Jurkat, Clone E6-1 (cell line): ENCODE data around the gene MPDZ. TPM values are rescaled to one million over a fixed set of nuclear protein-coding genes. Genes with fewer than 3 reads are reported as not detected.

ENCODE experiments used
- DNase-seq: peaks from one replicate; pipeline ENCODE4 v3.0.0-alpha.2; 2011; ENCODE audit warnings: low read depth, low spot score
- H3K4me3 ChIP-seq: 2 replicates; pipeline ENCODE4 v1.5.1; 2011; ENCODE audit warnings: mild to moderate bottlenecking, low read length, control low read depth, moderate library complexity
- polyA plus RNA-seq: library from polyadenylated mRNA; unstranded; fragments of >200 nt; gene quantifications from one replicate; pipeline ENCODE4 v1.2.1, GENCODE V29; 2012; ENCODE audit warnings: missing spikeins; ENCODE audit not compliant: insufficient read length, insufficient read depth

The MPDZ gene, protein sequence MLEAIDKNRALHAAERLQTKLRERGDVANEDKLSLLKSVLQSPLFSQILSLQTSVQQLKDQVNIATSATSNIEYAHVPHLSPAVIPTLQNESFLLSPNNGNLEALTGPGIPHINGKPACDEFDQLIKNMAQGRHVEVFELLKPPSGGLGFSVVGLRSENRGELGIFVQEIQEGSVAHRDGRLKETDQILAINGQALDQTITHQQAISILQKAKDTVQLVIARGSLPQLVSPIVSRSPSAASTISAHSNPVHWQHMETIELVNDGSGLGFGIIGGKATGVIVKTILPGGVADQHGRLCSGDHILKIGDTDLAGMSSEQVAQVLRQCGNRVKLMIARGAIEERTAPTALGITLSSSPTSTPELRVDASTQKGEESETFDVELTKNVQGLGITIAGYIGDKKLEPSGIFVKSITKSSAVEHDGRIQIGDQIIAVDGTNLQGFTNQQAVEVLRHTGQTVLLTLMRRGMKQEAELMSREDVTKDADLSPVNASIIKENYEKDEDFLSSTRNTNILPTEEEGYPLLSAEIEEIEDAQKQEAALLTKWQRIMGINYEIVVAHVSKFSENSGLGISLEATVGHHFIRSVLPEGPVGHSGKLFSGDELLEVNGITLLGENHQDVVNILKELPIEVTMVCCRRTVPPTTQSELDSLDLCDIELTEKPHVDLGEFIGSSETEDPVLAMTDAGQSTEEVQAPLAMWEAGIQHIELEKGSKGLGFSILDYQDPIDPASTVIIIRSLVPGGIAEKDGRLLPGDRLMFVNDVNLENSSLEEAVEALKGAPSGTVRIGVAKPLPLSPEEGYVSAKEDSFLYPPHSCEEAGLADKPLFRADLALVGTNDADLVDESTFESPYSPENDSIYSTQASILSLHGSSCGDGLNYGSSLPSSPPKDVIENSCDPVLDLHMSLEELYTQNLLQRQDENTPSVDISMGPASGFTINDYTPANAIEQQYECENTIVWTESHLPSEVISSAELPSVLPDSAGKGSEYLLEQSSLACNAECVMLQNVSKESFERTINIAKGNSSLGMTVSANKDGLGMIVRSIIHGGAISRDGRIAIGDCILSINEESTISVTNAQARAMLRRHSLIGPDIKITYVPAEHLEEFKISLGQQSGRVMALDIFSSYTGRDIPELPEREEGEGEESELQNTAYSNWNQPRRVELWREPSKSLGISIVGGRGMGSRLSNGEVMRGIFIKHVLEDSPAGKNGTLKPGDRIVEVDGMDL (N-terminal part only)
- polyA plus RNA-seq, result not detected

GRCh38 chr9:13279284-13280141 lies at the start of gene MPDZ:
Gene MPDZ (minus strand): TSS chr9:13279692. CDS start chr9:13250315, 29,377 bp downstream.
- H3K4me3 ChIP-seq, result no peak within 1 kb of the TSS
- no peak for DNase-seq

DNA sequence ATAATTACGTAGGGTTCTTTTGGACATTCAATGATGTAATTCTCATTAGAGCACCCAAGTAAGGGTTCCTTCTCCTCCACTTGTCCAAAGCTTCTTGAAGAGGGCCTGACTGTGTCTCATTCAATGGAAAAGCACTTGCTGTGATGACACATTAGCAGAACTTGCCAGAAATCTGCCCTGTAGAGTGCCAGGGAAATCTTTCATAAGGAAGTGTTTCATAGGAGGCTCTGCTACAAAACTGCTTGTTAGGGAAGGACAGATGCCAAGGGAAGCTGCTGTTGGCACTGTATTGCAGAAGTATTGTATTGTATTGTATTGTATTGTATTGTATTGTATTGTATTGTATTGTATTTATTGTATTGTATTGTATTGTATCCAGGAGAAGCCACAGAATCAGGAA lies 45.5 kb upstream of the MPDZ start:
- H3K4me3 ChIP-seq, result no peak overlapping the region
- DNase-seq, result no peak

GRCh38 chr9:13322828-13323550 lies 43.5 kb upstream of the MPDZ start:
- DNase-seq, result no peak
- H3K4me3 ChIP-seq, result no peak overlapping the region

DNA sequence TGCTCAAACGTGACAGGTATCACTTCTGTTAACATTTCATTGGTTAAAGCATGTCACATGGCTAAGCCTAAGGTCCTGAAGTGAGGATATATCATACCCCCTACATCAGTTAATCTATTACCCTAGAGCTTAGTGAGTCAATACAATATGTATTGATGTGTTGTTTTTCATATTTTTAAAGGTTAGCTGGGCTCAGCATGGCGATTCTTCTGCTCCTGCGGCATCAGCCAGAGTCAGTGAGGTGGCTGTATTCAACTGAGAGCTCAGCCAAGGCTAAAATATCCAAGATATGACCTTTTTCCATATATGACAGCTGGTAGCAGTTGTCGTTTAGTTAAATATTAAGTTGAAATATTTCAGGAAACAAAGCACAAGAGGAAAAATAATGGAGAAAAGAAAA lies 38.5 kb upstream of the MPDZ start:
- no peak overlapping the region for H3K4me3 ChIP-seq
- no peak for DNase-seq

DNA sequence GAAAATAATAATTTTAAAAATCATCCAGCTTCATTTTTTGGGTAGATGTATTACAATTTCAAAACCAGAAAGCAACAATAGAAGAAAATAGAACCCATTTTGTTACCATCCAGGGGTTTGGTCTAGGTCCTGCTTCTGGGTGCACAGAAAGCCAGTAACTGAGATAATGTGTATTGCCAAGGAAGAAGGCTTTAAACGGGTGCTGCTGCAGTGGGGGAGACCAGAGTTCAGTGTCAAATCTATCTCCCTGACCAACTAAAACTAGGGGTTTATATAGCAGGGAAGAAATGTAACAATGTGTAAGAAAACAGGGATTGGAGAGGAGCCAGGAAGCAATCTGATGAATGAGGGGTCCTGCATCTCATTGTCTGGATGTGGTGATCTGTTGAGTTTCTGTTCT lies 17.5 kb upstream of the MPDZ start:
- no peak for DNase-seq
- H3K4me3 ChIP-seq, result no peak overlapping the region

GRCh38 chr9:13295556-13295955 lies 16.1 kb upstream of the MPDZ start:
- no peak overlapping the region for H3K4me3 ChIP-seq
- DNase-seq, result no peak

GRCh38 chr9:13292782-13293181 lies 13.3 kb upstream of the MPDZ start:
- H3K4me3 ChIP-seq, result no peak overlapping the region
- no peak for DNase-seq

DNA sequence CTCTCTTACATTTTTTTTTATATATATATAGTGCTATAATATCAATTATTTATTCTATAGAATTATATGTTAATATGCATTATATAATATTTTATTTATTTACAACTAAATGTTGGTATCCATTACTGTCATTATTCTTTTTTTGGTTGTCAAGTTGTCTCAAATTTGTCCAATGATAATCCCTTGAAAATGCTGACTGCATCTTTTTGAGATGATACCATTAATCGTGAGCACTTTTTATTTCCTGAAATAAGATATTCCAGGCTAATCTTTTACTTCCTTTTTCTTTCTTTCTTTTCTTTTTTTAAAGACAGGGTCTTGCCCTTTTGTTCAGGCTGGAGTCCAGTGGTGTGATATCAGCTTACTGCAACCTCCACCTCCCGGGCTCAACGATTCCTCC lies 12.7 kb upstream of the MPDZ start:
- no peak for DNase-seq
- H3K4me3 ChIP-seq, result no peak overlapping the region

DNA sequence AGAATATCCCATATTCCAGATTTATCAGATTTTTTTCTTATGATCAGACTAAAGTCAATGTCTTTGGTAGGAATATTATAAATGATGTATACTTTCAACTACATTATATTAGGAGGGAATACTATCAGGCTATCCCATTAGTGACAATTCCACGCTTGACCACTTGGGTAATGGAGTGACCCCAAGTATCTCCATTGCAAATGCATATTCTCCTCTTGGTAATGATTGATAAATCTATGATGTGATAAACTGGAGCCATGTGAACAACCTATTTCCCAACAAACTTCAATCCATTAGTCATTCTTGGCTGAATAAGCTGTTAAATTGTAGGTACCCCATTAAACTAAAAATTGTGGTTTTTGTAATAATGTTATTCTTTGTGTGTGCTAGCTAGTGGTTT lies 12.2 kb upstream of the MPDZ start:
- DNase-seq, result no peak
- no peak overlapping the region for H3K4me3 ChIP-seq

GRCh38 chr9:13284011-13284410 lies 4.5 kb upstream of the MPDZ start:
- DNase-seq, result no peak
- H3K4me3 ChIP-seq, result no peak overlapping the region

DNA sequence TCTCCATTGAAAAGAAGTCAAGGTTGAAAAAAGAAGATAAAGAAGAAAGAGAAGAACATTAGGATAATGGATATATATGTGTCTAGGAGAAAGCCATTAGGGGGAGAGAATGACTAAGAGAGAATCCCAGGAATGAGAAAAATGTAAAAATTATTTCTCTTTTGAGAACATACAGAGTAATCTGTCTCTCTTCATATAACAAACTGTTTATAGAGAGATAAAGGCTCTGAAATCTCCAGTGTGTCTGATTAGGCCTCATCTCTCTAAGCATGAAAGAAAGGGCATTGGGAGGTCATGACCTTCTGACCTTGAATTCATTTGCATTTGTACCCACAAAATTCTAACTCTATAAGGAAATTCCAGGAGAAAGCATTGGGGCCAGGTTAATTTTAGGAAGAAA lies 3.5 kb upstream of the MPDZ start:
- no peak for DNase-seq
- no peak overlapping the region for H3K4me3 ChIP-seq

DNA sequence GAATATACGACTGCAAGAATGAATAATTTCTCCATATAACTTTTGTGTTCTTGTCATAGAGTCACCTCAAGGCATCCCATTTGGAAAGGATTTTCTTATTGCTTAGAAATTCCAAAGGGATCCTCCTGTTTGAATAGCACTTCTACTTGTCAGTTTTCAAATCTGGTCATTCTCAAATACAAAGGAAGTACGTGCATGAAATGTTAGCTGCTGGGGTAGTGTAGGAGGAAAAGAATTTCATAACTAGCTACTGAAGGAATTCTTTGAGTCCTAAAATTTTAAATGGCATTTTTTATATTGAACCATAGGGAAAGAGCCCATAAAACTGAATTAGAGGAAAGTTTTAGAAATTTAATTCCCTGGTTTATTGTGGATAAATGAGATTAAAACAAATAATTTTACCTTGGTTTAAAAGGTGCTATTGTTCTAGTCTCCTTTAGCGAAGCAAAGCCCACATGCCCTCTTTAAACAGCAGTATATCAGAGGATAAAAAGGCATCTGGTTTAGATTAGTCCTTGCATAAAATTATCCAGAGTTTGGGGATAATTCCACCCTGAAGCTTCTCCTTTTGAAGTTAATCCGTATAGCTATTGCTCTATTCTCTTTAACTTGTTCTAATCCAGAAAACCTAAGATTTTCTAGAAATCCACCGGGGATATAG lies 2.0 kb upstream of the MPDZ start:
- DNase-seq, result no peak
- H3K4me3 ChIP-seq, result no peak overlapping the region

- H3K4me3 ChIP-seq, result no peak overlapping the region
- no peak for DNase-seq
Measured at GRCh38 chr9:13278368-13279246, 885 bp downstream of the MPDZ start.

GRCh38 chr9:13278023-13278367 lies 1.5 kb downstream of the MPDZ start:
- no peak overlapping the region for H3K4me3 ChIP-seq
- no peak for DNase-seq

GRCh38 chr9:13274886-13275641 lies 4.4 kb downstream of the MPDZ start:
- H3K4me3 ChIP-seq, result no peak overlapping the region
- DNase-seq, result no peak

DNA sequence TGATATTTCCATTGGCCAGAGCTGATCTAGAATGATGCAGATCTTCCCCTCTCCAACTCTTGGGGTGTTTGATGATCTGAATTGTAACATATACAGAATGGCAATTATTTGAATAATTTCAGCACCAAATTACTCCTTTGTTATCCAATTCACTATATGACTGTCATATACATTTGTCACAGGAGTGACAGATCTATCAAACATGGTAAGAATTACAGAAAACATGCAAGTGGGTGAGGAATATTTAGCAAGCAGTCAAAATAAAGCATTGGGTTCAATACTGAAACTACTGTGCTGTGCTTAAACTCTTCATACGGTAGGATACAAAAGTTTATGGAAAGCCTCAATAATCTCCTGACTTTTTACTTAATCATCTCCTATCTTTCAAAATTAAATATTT lies 8.8 kb downstream of the MPDZ start:
- DNase-seq, result no peak
- no peak overlapping the region for H3K4me3 ChIP-seq
